ENCODE measurements around the gene DCLRE1B. TPM values are rescaled to one million over a fixed set of nuclear protein-coding genes. Genes with fewer than 3 reads are reported as not detected.

The DCLRE1B gene
- total RNA-seq, 3 donors from 2014 or later: 4.2 to 6.0 (median 5.2) TPM

DNA sequence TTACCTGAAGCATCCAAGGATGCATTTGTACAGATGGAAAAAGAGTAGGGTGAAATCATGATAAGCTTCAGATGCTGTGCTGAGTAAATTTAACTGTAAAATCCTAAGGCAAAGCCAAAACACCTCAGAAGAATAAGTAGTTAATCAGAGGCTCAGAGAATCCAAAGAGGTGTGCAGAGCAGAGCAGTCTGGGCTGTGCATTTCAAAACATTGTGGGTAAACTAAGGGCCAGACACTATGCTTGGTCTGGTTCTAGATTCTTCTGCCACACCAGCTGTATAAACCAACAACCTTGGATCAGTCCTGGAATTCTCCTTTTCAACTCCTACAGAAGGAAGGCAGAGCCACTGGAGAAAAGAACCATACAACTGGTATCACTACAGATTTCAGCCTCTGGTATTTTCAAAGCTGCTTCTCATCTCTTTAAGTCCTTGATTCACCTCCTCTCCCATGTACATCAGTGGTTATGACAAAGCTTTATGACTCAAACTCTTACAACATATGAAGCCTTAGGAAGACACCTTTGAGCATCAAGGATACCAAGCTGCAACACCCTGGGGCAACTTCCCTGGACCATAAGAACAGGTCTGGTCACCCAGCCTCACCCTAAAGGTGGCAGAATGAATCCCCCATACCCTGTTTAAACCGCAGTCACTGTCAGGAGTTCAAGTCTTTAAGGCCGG lies 12.4 kb downstream of the DCLRE1B start:
- DNase-seq: no peak
- no peaks in the 10 kb centered on the region for H3K4me1 ChIP-seq (ENCODE audit: low read depth)
- TF ChIP-seq, protein P1, sequence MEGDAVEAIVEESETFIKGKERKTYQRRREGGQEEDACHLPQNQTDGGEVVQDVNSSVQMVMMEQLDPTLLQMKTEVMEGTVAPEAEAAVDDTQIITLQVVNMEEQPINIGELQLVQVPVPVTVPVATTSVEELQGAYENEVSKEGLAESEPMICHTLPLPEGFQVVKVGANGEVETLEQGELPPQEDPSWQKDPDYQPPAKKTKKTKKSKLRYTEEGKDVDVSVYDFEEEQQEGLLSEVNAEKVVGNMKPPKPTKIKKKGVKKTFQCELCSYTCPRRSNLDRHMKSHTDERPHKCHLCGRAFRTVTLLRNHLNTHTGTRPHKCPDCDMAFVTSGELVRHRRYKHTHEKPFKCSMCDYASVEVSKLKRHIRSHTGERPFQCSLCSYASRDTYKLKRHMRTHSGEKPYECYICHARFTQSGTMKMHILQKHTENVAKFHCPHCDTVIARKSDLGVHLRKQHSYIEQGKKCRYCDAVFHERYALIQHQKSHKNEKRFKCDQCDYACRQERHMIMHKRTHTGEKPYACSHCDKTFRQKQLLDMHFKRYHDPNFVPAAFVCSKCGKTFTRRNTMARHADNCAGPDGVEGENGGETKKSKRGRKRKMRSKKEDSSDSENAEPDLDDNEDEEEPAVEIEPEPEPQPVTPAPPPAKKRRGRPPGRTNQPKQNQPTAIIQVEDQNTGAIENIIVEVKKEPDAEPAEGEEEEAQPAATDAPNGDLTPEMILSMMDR (IDR thresholded peaks at IDR 0.05): no peak
- no peak overlapping the region for H3K4me3 ChIP-seq
- H3K36me3 ChIP-seq (ENCODE audit: low read depth): no peaks in the 10 kb centered on the region
- no peak for ATAC-seq
- intact Hi-C loops (cut with DNase I, micrococcal nuclease): no loop called here
- no peaks in the 10 kb centered on the region for H3K9me3 ChIP-seq

DNA sequence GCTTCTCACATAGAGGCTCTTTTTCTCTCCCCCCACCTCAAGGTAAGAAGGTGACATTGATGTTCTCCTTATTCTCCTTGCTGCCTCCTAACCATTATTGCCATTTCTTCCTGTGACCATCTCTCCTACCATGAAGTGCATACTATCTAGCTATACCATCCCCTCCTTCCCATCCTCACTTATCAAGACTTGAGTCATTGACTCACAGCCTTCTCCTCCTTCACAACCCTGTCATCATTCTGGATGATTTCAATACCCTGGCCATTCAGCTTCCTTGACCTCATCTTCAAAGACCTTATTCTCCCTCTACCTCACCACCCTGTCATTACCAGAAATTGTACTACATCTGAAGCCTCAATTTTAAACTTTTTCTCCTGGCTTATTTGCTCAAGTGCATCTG lies 13.1 kb downstream of the DCLRE1B start:
- DNase-seq (no peak), ATAC-seq (no peak)
- H3K4me3 ChIP-seq: no peak overlapping the region
- no peaks in the 10 kb centered on the region for H3K4me1 ChIP-seq (ENCODE audit: low read depth)
- TF ChIP-seq, protein P1 (IDR thresholded peaks at IDR 0.05): no peak
- intact Hi-C loops (cut with DNase I, micrococcal nuclease): no loop called here
- H3K36me3 ChIP-seq (ENCODE audit: low read depth): no peaks in the 10 kb centered on the region
- H3K9me3 ChIP-seq: no peaks in the 10 kb centered on the region

GRCh38 chr1:113922957-113923356 lies 17.8 kb downstream of the DCLRE1B start:
- no peaks in the 10 kb centered on the region for H3K9me3 ChIP-seq
- no peak for DNase-seq
- intact Hi-C loops (cut with DNase I, micrococcal nuclease): no loop called here
- no peak overlapping the region for H3K4me3 ChIP-seq
- TF ChIP-seq, protein P1 (IDR thresholded peaks at IDR 0.05): no peak
- no peaks in the 10 kb centered on the region for H3K36me3 ChIP-seq (ENCODE audit: low read depth)
- ATAC-seq: no peak
- peaks cover 2% of the 10 kb centered on the region for H3K4me1 ChIP-seq (ENCODE audit: low read depth)

DNA sequence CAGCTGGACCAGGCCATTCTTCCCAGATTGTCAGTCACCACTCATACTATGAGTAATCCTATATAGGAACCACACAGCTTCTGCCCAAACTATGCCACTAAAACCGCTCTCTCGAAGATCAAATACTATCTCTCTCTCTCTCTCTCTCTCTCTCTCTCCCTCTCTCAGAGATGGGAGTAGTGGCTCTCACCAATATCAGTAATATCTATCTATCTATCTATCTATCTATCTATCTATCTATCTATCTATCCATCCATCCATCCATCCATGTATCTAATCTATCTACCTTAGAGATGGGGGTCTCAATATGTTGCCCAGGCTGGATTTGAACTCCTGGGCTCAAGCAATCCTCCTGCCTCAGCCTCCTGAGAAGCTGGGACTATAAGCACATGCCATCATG lies 19.3 kb downstream of the DCLRE1B start:
- no peak for DNase-seq
- intact Hi-C loops (cut with DNase I, micrococcal nuclease): no loop called here
- H3K4me3 ChIP-seq: no peak overlapping the region
- no peaks in the 10 kb centered on the region for H3K36me3 ChIP-seq (ENCODE audit: low read depth)
- H3K4me1 ChIP-seq (ENCODE audit: low read depth): peaks cover 5% of the 10 kb centered on the region
- no peaks in the 10 kb centered on the region for H3K9me3 ChIP-seq
- ATAC-seq: no peak
- TF ChIP-seq, protein P1 (IDR thresholded peaks at IDR 0.05): no peak

- no peaks in the 10 kb centered on the region for H3K36me3 ChIP-seq (ENCODE audit: low read depth)
- DNase-seq (no peak), ATAC-seq (no peak)
- intact Hi-C loops (cut with DNase I, micrococcal nuclease): no loop called here
- TF ChIP-seq, protein P1 (IDR thresholded peaks at IDR 0.05): no peak
- no peaks in the 10 kb centered on the region for H3K9me3 ChIP-seq
- H3K4me3 ChIP-seq: peak overlapping the region; percentile 87
- peaks cover 18% of the 10 kb centered on the region for H3K4me1 ChIP-seq (ENCODE audit: low read depth)
These were observed 23.2 kb downstream of the DCLRE1B start for GRCh38 chr1:113928187-113928930.

All from mucosa of descending colon (tissue), 3 donors.